Liver (tissue), 3 donors: ENCODE measurements around the gene ITGB6.

ENCODE experiments used
- CTCF ChIP-seq: fragments of 150-350 bp; IDR thresholded peaks from 2 replicates; pipeline ENCODE4 v1.5.1; 2017; ENCODE audit warnings: improper control_type of control experiment, low read depth, low read length; ENCODE audit not compliant: missing input control
- EGR1 ChIP-seq, 2 donors: IDR thresholded peaks; 2 replicates each; pipeline ENCODE4 v1.6.1; 2016 to 2018; ENCODE audit warnings: antibody characterized with exemption in 2 of 2, low read depth in 2 of 2
- GABPA ChIP-seq, 2 donors: IDR thresholded peaks in 1 of 2; conservative IDR thresholded peaks in 1 of 2; 2 replicates each; pipeline ENCODE4 v1.6.1; 2016; ENCODE audit warnings: antibody characterized with exemption in 2 of 2, mild to moderate bottlenecking in 1 of 2, moderate library complexity in 1 of 2
- HNF4A ChIP-seq, 2 donors: conservative IDR thresholded peaks; 2 replicates each; pipeline ENCODE4 v1.6.1; 2016; ENCODE audit warnings: antibody characterized with exemption in 2 of 2, mild to moderate bottlenecking in 2 of 2
- JUND ChIP-seq, 2 donors: IDR thresholded peaks; 2 replicates each; pipeline ENCODE4 v1.6.1; 2016; ENCODE audit warnings: antibody characterized with exemption in 2 of 2
- MAX ChIP-seq: IDR thresholded peaks from 2 replicates; pipeline ENCODE4 v1.6.1; 2016; ENCODE audit warnings: antibody characterized with exemption
- NR2F2 ChIP-seq: IDR thresholded peaks from 2 replicates; pipeline ENCODE4 v1.6.1; 2016; ENCODE audit warnings: antibody characterized with exemption
- RAD21 ChIP-seq, 2 donors: IDR thresholded peaks; 2 replicates each; pipeline ENCODE4 v1.6.1; 2016; ENCODE audit warnings: antibody characterized with exemption in 2 of 2, mild to moderate bottlenecking in 2 of 2
- REST ChIP-seq: IDR thresholded peaks from 2 replicates; pipeline ENCODE4 v1.6.1; 2016; ENCODE audit warnings: antibody characterized with exemption, mild to moderate bottlenecking
- RXRA ChIP-seq, 2 donors: IDR thresholded peaks; 2 replicates each; pipeline ENCODE4 v1.6.1; 2017 to 2018; ENCODE audit warnings: antibody characterized with exemption in 2 of 2, mild to moderate bottlenecking in 1 of 2
- SP1 ChIP-seq: IDR thresholded peaks from 2 replicates; pipeline ENCODE4 v1.6.1; 2018; ENCODE audit warnings: antibody characterized with exemption, mild to moderate bottlenecking
- TAF1 ChIP-seq: conservative IDR thresholded peaks from 2 replicates; pipeline ENCODE4 v1.6.1; 2016; ENCODE audit warnings: antibody characterized with exemption, mild to moderate bottlenecking
- YY1 ChIP-seq: IDR thresholded peaks from 2 replicates; pipeline ENCODE4 v1.6.1; 2016; ENCODE audit warnings: antibody characterized with exemption, mild to moderate bottlenecking
- ZBTB33 ChIP-seq: IDR thresholded peaks from 2 replicates; pipeline ENCODE4 v1.6.1; 2016; ENCODE audit warnings: antibody characterized with exemption
- donor health status: healthy.
- donor health status: healthy.

GRCh38 chr2:160239436-160239835 lies 39.4 kb upstream of the ITGB6 start:
- no peak for TF ChIP-seq MAX
- no peak for TF ChIP-seq CTCF
- TF ChIP-seq REST: no peak
- TF ChIP-seq YY1: no peak
- no peak for TF ChIP-seq GABPA (IDR thresholded peaks at IDR 0.05 in 1 of 2, conservative IDR thresholded peaks at IDR 0.05 in 1 of 2)
- TF ChIP-seq TAF1: no peak
- no peak for TF ChIP-seq RAD21 (IDR thresholded peaks at IDR 0.05)
- TF ChIP-seq EGR1 (IDR thresholded peaks at IDR 0.05; ENCODE audit: low read depth in 2 of 2): no peak
- no peak for TF ChIP-seq JUND (IDR thresholded peaks at IDR 0.05)
- TF ChIP-seq ZBTB33: no peak
- TF ChIP-seq HNF4A (conservative IDR thresholded peaks at IDR 0.05): no peak
- no peak for TF ChIP-seq SP1
- no peak for TF ChIP-seq RXRA (IDR thresholded peaks at IDR 0.05)
- TF ChIP-seq NR2F2: no peak
